HepG2 (cell line): ENCODE measurements around the gene PDZRN4. TPM values are rescaled to one million over a fixed set of nuclear protein-coding genes. Genes with fewer than 3 reads are reported as not detected.

ENCODE experiments used
- ATAC-seq: fragments of 200-7000 bp; cut with Tn5 transposase; 3 replicates; pipeline ENCODE4 v1.9.1; 2020; ENCODE audit warnings: mild to moderate bottlenecking, moderate library complexity
- BruUV-seq: library from RNA; stranded (reverse); fragments of 400-500 nt; replicated peaks from 2 replicates; lab custom pipeline; 2021; lab: Mats Ljungman, UMichigan
- CTCF ChIA-PET: fragments of 300-600 bp; formaldehyde crosslinking; extraction: SDS; loops from one replicate; lab custom pipeline; 2021; ENCODE audit warnings: low total read pairs, inconsistent platforms, low intra/inter-chr PET ratio; lab: Yijun Ruan, JAX
- POLR2A ChIA-PET: fragments of 350-600 bp; sonication (Branson Sonifier 250); formaldehyde crosslinking; loops from one replicate; lab custom pipeline; 2020; ENCODE audit warnings: antibody characterized with exemption, inconsistent platforms; lab: Yijun Ruan, JAX
- DNase-seq: peaks from one replicate; pipeline ENCODE4 v3.0.0-alpha.2; 2015; ENCODE audit warnings: low spot score
- FAIRE-seq: peaks from 3 replicates; lab custom pipeline; 2011; peaks lifted over from hg19 to GRCh38; lab: Jason Lieb, UNC
- H2AFZ ChIP-seq: one replicate; pipeline ENCODE4 v1.6.1; 2011; ENCODE audit warnings: low read length, inconsistent platforms
- H3K27ac ChIP-seq: fragments of 300-600 bp; 3 replicates; pipeline ENCODE4 v1.8.0; 2011; ENCODE audit warnings: mixed run types, mild to moderate bottlenecking, mixed read lengths, low read length, inconsistent platforms; ENCODE audit not compliant: insufficient read depth; ENCODE audit errors: extremely low read length
- H3K27me3 ChIP-seq, 2 experiments: fragments of 200-600 bp in 1 of 2; 2 replicates in 1 of 2; 3 replicates in 1 of 2; pipeline versions ENCODE4 v1.6.0 to v1.8.0; 2011; ENCODE audit warnings: low read length in 2 of 2, mild to moderate bottlenecking in 2 of 2, moderate library complexity in 2 of 2, inconsistent platforms in 1 of 2; ENCODE audit not compliant: insufficient read depth in 2 of 2, control insufficient read depth in 1 of 2
- H3K36me3 ChIP-seq, 2 experiments: fragments of 200-600 bp in 1 of 2; replicated peaks in 1 of 2; 2 replicates in 1 of 2; 3 replicates in 1 of 2; pipeline versions ENCODE4 v1.5.1 to v1.8.0; 2011; ENCODE audit warnings: low read length in 2 of 2, inconsistent platforms in 1 of 2; ENCODE audit not compliant: insufficient read depth in 2 of 2, control insufficient read depth in 1 of 2
- H3K4me1 ChIP-seq: 2 replicates; pipeline ENCODE4 v1.5.1; 2012; ENCODE audit warnings: low read length, inconsistent platforms; ENCODE audit not compliant: insufficient read depth
- H3K4me2 ChIP-seq: 2 replicates; pipeline ENCODE4 v1.6.0; 2011; ENCODE audit warnings: low read depth, low read length, inconsistent platforms
- H3K4me3 ChIP-seq, 3 experiments: fragments of 200-600 bp in 1 of 3; sonication (generic), shearing (Covaris generic) in 1 of 3; replicated peaks in 1 of 3; 2 replicates each; pipeline ENCODE4 v1.5.1; 2011 to 2016; ENCODE audit warnings: low read length in 3 of 3, inconsistent platforms in 2 of 3, low read depth in 2 of 3, mild to moderate bottlenecking in 2 of 3, control low read depth in 1 of 3, mixed read lengths in 1 of 3; ENCODE audit not compliant: insufficient read depth in 1 of 3
- H3K79me2 ChIP-seq: one replicate; pipeline ENCODE4 v1.6.1; 2011; ENCODE audit warnings: low read length, inconsistent platforms; ENCODE audit not compliant: insufficient read depth
- H3K9ac ChIP-seq: 2 replicates; pipeline ENCODE4 v1.6.0; 2011; ENCODE audit warnings: mild to moderate bottlenecking, low read depth, low read length, inconsistent platforms; ENCODE audit not compliant: insufficient read depth
- H3K9me3 ChIP-seq: 2 replicates; pipeline ENCODE4 v1.5.1; 2012; ENCODE audit warnings: mild to moderate bottlenecking, low read length
- H4K20me1 ChIP-seq: 2 replicates; pipeline ENCODE4 v1.6.0; 2011; ENCODE audit warnings: inconsistent platforms, mild to moderate bottlenecking, low read length, moderate library complexity; ENCODE audit not compliant: insufficient read depth
- FLYWCH1 ChIP-seq: sonication (generic); formaldehyde crosslinking; IDR thresholded peaks from 2 replicates; pipeline ENCODE4 v1.8.1; 2023; ENCODE audit warnings: mild to moderate bottlenecking, missing genetic modification reagents
- HNF1A ChIP-seq, 2 experiments: sonication (generic) in 1 of 2; formaldehyde crosslinking in 1 of 2; IDR thresholded peaks; 2 replicates each; pipeline versions ENCODE4 v1.4.0 to v1.6.1; 2016 to 2020; ENCODE audit warnings: borderline replicate concordance in 1 of 2, low read depth in 1 of 2, mild to moderate bottlenecking in 1 of 2, missing genetic modification reagents in 1 of 2
- HNF4G ChIP-seq, 2 experiments: sonication (generic) in 1 of 2; formaldehyde crosslinking in 1 of 2; IDR thresholded peaks; 2 replicates each; pipeline versions ENCODE4 v1.4.0 to v1.6.1; 2011 to 2020; ENCODE audit warnings: borderline replicate concordance in 2 of 2, low read depth in 2 of 2, mild to moderate bottlenecking in 2 of 2, low read length in 1 of 2, missing genetic modification reagents in 1 of 2, moderate library complexity in 1 of 2
- ZNF274 ChIP-seq: sonication (generic); formaldehyde crosslinking; IDR thresholded peaks from 2 replicates; pipeline ENCODE4 v1.5.1; 2020; ENCODE audit warnings: mild to moderate bottlenecking, missing genetic modification reagents
- ZNF644 ChIP-seq: IDR thresholded peaks from 2 replicates; pipeline ENCODE4 v1.6.1; 2016; ENCODE audit warnings: low read depth
- WGBS: methylation state at CpG from one replicate; pipeline ENCODE4 v1.1.6; 2017; ENCODE audit warnings: low lambda C conversion rate; 5-methylcytosine and 5-hydroxymethylcytosine counted together
- in situ Hi-C: cut with HindIII; loops from 2 replicates; pipeline ENCODE4 v1.10.0; 2017; ENCODE audit warnings: low pct_unique_long_range_greater_than_20kb; ENCODE audit not compliant: extremely low pct_ligation_motif_present
- intact Hi-C: fragments of 100-400 bp; cut with micrococcal nuclease; formaldehyde crosslinking; loops from one replicate; pipeline ENCODE4 v1.10.0; 2022; ENCODE audit not compliant: unreplicated experiment
- polyA plus RNA-seq, 8 experiments: library from polyadenylated mRNA; depleted of rRNA in 3 of 8; stranded (reverse) in 7 of 8; unstranded in 1 of 8; fragments of >200 nt; fragmentation: Illumina TruSeq in 4 of 8; extraction: Trizol in 4 of 8; gene quantifications; 2 replicates each; pipeline versions ENCODE4 v1.2.1 to v1.2.3, GENCODE V29; 2011 to 2016; ENCODE audit warnings: low read depth in 4 of 8, missing spikeins in 1 of 8, mixed read lengths in 1 of 8; ENCODE audit not compliant: insufficient read depth in 1 of 8
- total RNA-seq, 5 experiments: library from RNA; depleted of rRNA; stranded (reverse); fragments of >200 nt; fragmentation: Illumina TruSeq; extraction: Trizol; gene quantifications; 2 replicates each; pipeline ENCODE4 v1.2.3, GENCODE V29; 2016; ENCODE audit warnings: low read depth in 1 of 5
- TF ChIP-seq, protein P1 (sequence below): sonication (generic); formaldehyde crosslinking; conservative IDR thresholded peaks from 2 replicates; pipeline ENCODE4 v1.8.0; 2022; ENCODE audit warnings: mild to moderate bottlenecking, moderate library complexity, missing genetic modification reagents

PDZRN4 gene
- total and polyA plus RNA-seq, 2 of the 13 experiments (the other 11 are each of a cell fraction or from before 2014, with no cell fraction given) = not detected

DNA sequence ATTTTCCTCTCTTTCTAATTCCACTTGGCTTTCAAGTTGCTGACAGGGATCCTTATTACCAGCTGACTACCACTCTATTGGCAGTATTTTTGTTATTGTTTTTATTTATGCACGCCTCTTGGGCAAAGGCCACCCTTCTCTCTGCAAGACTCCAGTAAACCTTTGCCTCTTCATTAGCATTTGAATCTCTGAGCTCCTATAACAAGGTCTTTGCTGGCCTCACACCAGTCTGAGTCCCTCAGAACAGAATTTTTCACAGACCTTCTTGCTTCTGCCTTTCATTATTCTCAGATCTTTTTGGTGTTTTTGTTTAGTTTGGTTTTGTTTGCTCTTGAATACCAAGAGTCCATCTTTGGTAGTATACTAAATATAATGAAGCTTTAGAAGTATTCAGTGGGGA is 145.9 kb downstream of the PDZRN4 start:
- no TSS peak for BruUV-seq
- H3K9me3 ChIP-seq = peaks cover 11% of the 10 kb centered on the region; the same call in 1 of the 2 replicates
- no peak overlapping the region for H3K27ac ChIP-seq
- H3K4me3 ChIP-seq = no peak overlapping the region
- H3K79me2 ChIP-seq = no peaks in the 10 kb centered on the region
- no peak for TF ChIP-seq ZNF644 (CRISPR knock-in tag)
- TF ChIP-seq, protein P1, sequence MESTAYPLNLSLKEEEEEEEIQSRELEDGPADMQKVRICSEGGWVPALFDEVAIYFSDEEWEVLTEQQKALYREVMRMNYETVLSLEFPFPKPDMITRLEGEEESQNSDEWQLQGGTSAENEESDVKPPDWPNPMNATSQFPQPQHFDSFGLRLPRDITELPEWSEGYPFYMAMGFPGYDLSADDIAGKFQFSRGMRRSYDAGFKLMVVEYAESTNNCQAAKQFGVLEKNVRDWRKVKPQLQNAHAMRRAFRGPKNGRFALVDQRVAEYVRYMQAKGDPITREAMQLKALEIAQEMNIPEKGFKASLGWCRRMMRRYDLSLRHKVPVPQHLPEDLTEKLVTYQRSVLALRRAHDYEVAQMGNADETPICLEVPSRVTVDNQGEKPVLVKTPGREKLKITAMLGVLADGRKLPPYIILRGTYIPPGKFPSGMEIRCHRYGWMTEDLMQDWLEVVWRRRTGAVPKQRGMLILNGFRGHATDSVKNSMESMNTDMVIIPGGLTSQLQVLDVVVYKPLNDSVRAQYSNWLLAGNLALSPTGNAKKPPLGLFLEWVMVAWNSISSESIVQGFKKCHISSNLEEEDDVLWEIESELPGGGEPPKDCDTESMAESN (CRISPR knock-in tag) = no peak
- no peak for TF ChIP-seq ZNF274 (CRISPR knock-in tag)
- no peak for TF ChIP-seq FLYWCH1
- TF ChIP-seq HNF4G (IDR thresholded peaks at IDR 0.05; ENCODE audit: borderline replicate concordance, low read depth, low read length) = no peak
- no peak for TF ChIP-seq HNF4G (CRISPR knock-in tag; IDR thresholded peaks at IDR 0.05; ENCODE audit: borderline replicate concordance, low read depth)
- no peak for TF ChIP-seq HNF1A (IDR thresholded peaks at IDR 0.05; ENCODE audit: low read depth)
- TF ChIP-seq HNF1A (CRISPR knock-in tag; IDR thresholded peaks at IDR 0.05; ENCODE audit: borderline replicate concordance) = no peak
- TF ChIP-seq, all 625 proteins: peak for 0
- in situ Hi-C loops (no loop called here), intact Hi-C loops (no loop called here)
- Histone ChIP-seq H2AFZ (no peak overlapping the region), H3K36me3 (no peaks in the 10 kb centered on the region), H3K4me2 (no peak overlapping the region), H3K27me3 (no peaks in the 10 kb centered on the region; a peak in 1 of 5 replicates), H4K20me1 (no peaks in the 10 kb centered on the region), H3K9ac (no peak overlapping the region), H3K4me1 (no peaks in the 10 kb centered on the region)
- 0% methylated on average over 1 of the region's 1 CpG for WGBS
- no peak for ATAC-seq
- no peak for DNase-seq
- FAIRE-seq = no peak
- ChIA-PET CTCF (no interaction called here), POLR2A (no interaction called here)
